IPS-NIHi11 (cell line): ENCODE measurements around the gene PCNX1.
"Not testable (repeated sequence)": the region's sequence is repeated elsewhere in the genome, so short reads cannot be mapped to it uniquely, and the experiment has no call there.

Experiments
- DNase-seq: peaks from one replicate; pipeline ENCODE4 v3.0.0; 2012; ENCODE audit warnings: mixed read lengths, low spot score

Gene PCNX1

GRCh38 chr14:71021347-71022011, 114.2 kb downstream of the PCNX1 start:
- no peak for DNase-seq

- DNase-seq: no peak
Observed at GRCh38 chr14:71022012-71022869, 115.0 kb downstream of the PCNX1 start.

- no peak for DNase-seq
Observed at GRCh38 chr14:71022939-71023338, 115.7 kb downstream of the PCNX1 start.

GRCh38 chr14:71029236-71029781, 122.0 kb downstream of the PCNX1 start:
- DNase-seq: no peak

GRCh38 chr14:71031000-71031399, 123.7 kb downstream of the PCNX1 start:
- DNase-seq: no peak

GRCh38 chr14:71036433-71036832, 129.2 kb downstream of the PCNX1 start:
- DNase-seq: no peak

- no peak for DNase-seq
Observed at GRCh38 chr14:71048393-71048792, 141.1 kb downstream of the PCNX1 start.

DNA sequence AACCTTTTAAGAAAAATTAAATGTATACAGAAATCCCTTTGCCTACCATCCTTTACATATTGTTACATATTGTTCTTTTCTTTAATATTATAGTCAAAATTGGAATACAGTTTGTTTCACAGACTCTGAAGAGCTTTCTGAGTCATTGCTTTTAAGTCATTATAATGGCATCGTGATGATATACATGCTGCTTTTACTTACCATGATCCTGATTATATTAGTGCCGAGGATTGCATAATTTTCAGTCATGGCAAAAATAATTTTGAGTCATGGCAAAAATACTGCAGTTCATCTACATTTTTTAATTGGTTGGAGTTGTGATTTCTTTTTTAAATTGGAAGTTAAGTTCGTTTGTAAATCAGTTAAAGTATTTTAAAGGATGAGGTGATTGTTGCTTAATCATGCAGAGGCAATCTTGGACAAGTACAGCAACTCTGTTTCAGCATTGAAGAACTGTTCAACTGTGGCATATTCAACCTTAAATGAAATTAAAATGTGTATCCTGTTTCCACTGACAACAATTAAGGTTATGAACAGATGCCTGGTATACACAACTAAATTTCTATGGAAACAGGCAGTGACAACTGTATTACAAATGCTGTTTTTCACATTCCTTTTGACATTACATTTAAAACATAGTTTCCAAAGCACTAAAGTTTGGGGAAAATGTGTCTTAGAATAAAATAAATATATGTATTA, 142.3 kb downstream of the PCNX1 start:
- no peak for DNase-seq

GRCh38 chr14:71050227-71050823, 143.1 kb downstream of the PCNX1 start:
- peak; percentile 9 for DNase-seq

- no peak for DNase-seq
Observed at GRCh38 chr14:71054706-71055105, 147.4 kb downstream of the PCNX1 start.

- no peak for DNase-seq
Observed at GRCh38 chr14:71056168-71056567, 148.9 kb downstream of the PCNX1 start.

DNA sequence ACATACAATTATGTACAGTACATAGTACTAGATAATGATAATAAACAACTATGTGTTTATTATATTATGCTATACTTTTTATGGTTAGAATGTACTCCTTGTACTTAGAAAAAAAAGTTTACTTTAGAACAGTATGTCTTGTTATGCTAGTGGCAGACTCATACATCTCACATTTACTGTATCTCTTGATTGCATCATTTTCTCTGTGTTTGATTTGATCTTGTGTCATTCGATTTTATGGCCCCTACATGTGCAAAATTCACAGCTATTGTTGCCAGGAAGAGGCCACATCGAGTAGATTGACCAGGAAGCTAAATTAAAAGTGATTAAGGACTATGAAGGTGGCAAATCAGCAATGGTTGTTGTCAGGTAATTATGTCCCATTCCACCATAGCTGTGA, 153.0 kb downstream of the PCNX1 start:
- DNase-seq: no peak

DNA sequence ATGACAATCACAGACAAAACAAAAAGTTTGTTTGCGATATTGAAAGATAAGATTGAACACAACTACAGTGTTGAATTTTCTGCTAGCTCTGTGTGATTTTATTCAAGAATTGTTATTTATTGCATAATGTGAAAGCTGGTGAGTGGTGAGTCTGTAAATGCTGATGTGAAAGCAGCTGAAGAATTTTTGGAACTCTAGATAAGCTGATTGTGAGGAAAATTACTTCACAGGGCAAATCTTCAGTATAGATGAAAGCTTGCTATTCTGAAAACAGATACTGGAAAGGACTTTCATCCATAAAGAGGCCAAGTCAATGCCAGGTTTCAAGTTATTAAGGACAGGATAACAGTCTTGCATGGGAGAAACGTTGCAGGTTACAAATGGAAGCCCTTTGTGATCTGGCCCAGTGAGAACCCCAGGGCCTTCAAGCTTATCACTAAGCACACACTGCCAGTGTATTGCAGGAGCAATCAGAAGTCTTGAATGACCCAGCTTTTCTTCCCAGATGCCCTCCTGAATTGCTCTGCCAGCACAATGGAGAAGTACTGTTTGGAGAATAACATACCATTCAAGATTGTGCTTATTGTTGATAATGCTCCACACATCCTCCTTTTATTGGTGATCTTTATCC, 153.7 kb downstream of the PCNX1 start:
- DNase-seq: no peak

DNA sequence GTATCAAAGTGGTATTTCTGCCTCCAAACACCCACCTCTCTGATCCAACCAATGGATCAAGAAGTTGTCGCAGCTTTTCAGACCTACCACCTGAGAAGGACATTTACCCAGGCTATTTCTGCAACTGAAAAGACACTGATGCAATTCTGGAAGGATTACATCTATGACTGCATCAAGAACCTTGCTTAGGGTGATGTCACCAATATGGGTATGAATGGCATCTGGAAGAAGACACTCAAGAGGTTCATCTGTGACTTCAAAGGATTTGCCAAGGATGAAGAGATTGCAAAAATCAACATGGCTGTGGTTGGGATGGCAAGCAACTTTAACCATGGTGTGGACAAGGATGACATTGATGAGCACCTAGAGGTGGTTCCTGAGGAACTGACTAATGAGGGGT, 154.2 kb downstream of the PCNX1 start:
- no peak for DNase-seq

DNA sequence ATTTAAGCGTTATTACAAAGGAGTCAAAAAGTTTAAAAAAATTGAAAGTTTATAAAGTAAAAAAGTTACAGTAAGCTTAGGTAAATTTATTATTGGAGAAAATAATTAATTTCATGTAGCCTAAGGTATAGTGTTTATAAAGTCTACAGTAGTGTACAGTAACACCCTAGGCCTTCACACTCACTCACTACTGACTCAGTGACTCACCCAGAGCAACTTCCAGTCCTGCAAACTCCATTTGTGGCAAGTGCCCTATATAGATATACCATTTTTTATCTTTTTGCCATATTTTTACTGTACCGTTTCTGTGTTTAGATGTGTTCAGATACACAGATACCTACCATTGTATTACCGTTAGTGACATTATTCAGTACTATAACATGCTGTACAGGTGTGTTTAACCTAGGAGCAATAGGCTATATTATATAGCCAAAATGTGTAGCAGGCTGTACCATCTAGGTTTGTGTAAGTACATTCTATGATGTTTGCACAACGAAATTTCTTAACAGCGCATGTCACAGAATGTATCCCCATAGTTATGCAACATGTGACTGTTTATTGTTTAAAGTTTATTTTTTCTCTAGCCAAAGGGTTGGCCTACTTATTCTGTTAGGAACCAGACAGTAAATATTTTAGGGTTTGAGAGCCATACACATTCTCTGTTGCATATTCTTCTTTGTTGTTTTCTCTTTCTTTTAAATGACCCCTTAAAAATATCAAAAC, 155.5 kb downstream of the PCNX1 start:
- no peak for DNase-seq

- DNase-seq: no peak
Observed at GRCh38 chr14:71063351-71063750, 156.1 kb downstream of the PCNX1 start.

DNA sequence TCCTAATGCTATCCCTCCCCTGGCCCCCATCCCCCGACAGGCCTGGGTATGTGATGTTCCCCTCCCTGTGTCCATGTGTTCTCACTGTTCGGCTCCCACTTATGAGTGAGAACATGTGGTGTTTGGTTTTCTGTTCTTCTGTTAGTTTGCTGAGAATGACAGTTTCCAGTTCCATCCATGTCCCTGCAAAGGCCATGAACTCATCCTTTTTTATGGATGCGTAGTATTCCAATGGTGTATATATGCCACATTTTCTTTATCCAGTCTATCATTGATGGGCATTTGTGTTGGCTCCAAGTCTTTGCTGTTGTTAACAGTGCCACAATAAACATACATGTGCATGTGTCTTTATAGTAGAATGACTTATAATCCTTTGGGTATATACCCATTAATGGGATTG, 157.5 kb downstream of the PCNX1 start:
- not testable (repeated sequence) for DNase-seq

DNA sequence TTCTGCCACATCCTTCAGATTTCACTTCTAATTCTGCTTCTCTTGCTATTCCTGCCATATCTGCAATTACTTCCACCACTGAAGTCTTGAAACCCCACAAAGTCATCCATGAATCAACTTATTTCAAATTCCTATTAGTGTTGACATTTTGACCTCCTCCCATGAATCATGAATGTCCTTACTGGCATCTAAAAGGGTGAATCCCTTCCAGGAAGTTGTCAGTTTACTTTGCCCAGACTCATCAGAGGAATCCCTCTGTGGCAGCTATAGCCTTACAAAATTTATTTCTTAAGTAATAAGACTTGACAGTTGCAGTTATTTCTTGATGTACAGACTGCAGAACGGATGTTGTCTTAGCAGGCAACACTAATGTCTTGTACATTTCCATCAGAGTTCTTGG, 162.9 kb downstream of the PCNX1 start:
- no peak for DNase-seq

GRCh38 chr14:71071042-71071441, 163.8 kb downstream of the PCNX1 start:
- no peak for DNase-seq

- no peak for DNase-seq
Observed at GRCh38 chr14:71076462-71077092, 169.3 kb downstream of the PCNX1 start.

- no peak for DNase-seq
Observed at GRCh38 chr14:71078500-71078899, 171.2 kb downstream of the PCNX1 start.
